Muscle of back (tissue), 11 donors: ENCODE measurements around the gene GPR39. TPM values are rescaled to one million over a fixed set of nuclear protein-coding genes. Genes with fewer than 3 reads are reported as not detected.

Experiments
- DNase-seq, 3 donors: peaks; one replicate each; pipeline versions ENCODE4 v3.0.0 to v3.0.0-alpha.2; 2013
- polyA plus RNA-seq, 10 donors: library from polyadenylated mRNA; unstranded; fragments of 120-200 nt; gene quantifications; one replicate each; pipeline ENCODE4 v1.2.1, GENCODE V29; 2013; ENCODE audit not compliant: insufficient read length in 10 of 10

The GPR39 gene
- polyA plus RNA-seq, 10 donors: 0.08 to 0.27 (median 0.16) TPM; not detected in 1

DNA sequence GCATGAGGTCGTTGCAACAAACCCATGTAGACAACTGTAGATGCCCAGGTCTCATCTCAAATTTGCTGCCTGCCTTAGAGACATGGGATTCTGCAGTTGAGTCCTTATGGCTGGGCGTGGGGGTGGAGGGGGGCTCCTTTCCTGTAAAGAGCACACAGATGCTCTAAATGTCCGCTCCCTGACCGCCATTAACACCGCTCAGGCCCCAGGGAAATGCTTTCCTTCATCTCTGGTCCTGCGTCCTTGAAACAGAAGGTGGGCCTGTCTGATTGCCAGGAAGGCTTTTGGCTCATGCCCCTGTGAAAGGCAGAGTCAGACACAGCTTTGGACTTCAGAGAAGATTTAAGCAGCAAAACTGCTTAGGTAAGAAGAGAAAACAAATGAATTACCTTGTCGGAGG, 25.7 kb downstream of the GPR39 start:
- no peak for DNase-seq

- DNase-seq: no peak
Observed at GRCh38 chr2:132443106-132443505, 26.5 kb downstream of the GPR39 start.

- no peak for DNase-seq
Observed at GRCh38 chr2:132446444-132446843, 29.8 kb downstream of the GPR39 start.

- no peak for DNase-seq
Observed at GRCh38 chr2:132448331-132448730, 31.7 kb downstream of the GPR39 start.

DNA sequence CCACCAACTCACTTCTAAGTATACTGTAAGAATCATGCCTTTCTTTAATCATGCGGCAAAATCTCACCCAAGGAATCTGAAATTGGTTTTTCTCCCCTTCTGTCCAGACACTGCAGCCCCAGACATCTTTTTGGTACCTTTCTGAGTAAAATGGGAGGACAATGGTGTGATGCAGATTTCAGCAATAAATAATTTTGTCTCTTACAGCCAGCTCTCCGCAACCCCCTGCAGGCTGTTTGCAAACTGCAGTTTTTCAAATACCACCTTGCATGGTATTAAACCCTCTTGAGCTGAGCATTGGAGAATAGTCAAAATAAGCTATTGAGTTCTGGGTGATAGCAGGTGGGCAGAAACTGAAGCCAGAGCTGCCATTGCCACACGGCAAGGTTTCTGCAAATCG, 32.2 kb downstream of the GPR39 start:
- DNase-seq: peak in 2 of 3 donors; percentile 2 to 12

- no peak for DNase-seq
Observed at GRCh38 chr2:132449868-132450267, 33.3 kb downstream of the GPR39 start.

GRCh38 chr2:132460781-132461180, 44.2 kb downstream of the GPR39 start:
- no peak for DNase-seq

- DNase-seq: no peak
Observed at GRCh38 chr2:132462236-132462635, 45.6 kb downstream of the GPR39 start.

DNA sequence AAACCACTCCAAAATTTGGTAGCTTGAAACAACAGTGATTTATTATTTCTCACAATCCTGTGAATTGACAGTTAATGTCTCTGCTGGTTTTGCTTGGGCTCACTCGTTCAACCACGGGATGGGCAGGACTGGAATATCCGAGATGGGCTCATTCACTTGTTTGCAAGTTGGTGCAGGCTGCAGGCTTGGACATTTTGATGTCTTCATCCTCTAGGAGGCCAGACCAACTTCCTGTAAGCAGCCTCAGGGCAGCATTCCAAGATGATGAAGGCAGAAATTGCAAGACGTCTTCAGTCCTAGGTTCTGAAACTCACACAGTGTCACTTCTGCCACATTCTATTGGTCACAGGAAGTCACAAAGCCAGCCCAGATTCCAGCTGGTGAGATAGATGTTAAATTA, 47.1 kb downstream of the GPR39 start:
- no peak for DNase-seq

- no peak for DNase-seq
Observed at GRCh38 chr2:132465917-132466316, 49.3 kb downstream of the GPR39 start.

DNA sequence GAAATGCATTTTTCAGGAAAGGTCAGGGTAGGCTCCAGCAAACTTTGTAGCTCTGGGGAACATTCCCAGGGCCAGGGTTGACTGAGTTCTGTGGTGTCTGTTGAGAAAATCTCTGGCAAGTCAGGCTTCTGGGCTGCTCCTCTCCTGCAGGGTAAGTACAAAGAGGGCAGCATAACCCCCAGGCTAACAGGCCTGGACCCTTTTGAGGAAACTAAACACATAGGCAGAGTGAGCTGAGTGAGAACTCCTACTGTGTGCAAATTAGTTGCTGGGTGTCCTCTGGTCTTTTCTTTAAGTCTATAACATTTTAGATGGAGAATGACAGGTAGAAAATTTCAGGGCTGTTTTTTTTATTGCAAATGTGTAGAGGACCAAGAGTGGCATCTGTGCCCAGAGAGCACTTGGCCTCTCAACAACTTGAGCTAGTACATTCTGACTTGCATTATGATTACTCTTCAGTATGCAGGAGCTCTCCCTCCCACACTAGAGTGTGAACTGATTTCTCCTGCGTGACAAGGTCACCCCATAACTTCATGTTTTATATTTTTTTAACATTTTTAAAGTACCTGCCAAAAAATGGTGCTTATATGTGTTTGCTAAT, 49.9 kb downstream of the GPR39 start:
- no peak for DNase-seq

DNA sequence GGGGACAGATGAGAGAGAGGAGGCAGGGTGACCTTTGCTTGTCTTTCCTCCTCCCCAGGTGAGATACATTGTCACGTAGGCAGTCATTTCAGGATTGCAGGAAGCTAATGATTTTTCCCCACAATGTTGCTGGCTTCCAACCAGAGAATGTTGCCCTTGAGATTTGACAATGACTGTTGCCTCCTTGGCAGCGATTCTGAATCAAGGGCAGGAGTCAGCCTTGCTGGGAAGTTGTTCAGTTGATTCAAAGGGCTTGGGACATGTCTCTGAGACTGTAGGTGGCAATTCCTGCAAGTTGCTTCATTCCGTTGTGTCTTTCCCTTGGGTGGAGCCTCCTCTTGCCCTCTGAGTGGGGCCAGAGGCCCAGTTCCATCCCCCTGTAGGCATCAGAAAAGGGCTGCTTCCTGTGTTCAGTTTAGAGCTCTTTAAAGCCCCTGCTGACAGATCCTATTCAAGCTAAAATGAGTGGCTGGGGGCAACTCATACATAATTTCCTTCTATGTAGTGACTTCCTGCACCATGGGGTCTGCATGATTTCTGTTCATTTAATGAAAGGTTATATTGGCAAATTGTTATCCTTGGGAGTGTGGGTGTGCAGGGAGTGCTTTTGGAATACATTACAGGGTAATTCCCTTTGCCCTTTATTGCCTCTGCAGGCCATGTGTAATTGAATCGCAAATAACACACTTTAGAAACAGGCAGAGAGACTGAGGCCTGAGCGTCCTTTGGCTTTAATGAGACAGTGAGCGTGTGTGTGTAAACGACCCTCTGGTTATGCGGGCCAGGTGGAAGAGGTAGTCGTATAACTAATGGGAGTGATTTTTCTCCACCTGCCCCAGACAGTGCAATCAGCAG, 52.4 kb downstream of the GPR39 start:
- no peak for DNase-seq

- no peak for DNase-seq
Observed at GRCh38 chr2:132470746-132471145, 54.1 kb downstream of the GPR39 start.

DNA sequence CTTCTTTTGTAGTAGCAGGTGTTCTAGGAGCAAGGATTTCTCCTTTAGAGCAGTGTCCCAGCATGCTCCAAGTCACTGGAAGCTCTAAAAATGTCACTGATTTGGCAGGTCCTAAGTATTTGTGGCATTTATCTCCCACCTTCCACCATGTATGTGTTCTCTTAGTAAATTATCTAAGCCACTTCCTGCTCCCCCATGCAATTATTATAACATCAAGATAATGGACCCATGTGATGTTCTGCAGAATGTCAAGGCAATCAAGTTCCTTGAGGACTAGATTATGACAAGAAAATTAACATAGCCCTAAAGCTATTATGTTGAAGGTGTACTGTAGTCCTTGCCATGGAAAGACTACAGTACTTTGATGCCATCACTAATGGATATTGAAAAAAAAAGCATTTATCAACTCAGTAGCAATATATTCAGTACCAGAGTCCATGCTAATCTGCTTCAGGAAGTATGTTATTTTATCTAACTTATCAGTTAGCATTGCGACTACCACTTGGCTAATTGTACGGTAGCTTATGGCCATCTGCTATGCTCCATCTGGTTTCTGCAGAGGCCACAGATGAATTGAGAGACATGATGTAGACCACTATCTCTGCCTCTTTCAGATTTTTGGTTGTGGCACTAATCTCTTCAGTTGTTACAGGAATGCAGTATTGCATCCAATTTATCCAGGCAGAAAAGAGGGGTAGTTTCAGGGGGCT, 56.7 kb downstream of the GPR39 start:
- DNase-seq: no peak

- DNase-seq: no peak
Observed at GRCh38 chr2:132475615-132476014, 59.0 kb downstream of the GPR39 start.

DNA sequence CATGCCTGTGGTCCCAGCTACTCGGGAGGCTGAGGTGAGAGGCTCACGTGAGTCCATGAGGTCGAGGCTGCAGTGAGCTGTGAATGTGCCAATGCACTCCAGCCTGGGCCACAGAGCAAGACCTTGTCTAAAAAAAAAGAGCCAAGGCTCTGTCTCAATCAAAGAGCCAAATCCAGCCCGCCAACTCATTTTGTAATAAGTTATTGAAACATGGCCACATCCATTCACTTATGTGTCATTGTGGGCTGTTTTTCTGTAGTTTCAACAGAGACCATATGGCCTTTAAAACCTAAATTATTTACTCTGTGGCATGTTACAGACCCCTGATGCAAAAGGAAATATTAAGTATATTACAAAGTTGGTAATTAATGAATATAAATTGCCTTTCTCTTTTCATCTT, 60.8 kb downstream of the GPR39 start:
- peak in 1 of 3 donors; percentile 4 for DNase-seq

GRCh38 chr2:132477962-132478361, 61.4 kb downstream of the GPR39 start:
- peak in 2 of 3 donors; percentile 29 to 74 for DNase-seq

- DNase-seq: peak in 1 of 3 donors; percentile 12
Observed at GRCh38 chr2:132478461-132479105, 62.0 kb downstream of the GPR39 start.

- no peak for DNase-seq
Observed at GRCh38 chr2:132479155-132479554, 62.5 kb downstream of the GPR39 start.

DNA sequence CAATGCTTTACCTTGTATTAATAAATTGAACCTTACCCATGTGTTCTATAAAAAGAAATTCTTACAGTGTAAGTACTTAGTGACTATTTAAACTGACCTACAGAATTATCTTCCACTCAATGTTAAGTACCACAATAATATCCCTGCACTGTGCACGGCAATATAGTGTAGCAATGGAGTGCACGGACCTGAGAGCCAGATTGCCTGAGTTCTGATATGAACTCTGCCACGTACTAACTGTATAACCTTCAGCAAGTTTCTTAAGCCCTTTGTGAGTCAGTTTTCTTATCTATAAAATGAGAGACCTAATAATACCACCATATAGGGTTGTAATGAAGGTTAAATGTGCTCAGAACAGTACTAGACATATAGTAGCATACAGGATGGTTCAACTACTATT, 66.2 kb downstream of the GPR39 start:
- no peak for DNase-seq

- DNase-seq: no peak
Observed at GRCh38 chr2:132484144-132484543, 67.5 kb downstream of the GPR39 start.

- no peak for DNase-seq
Observed at GRCh38 chr2:132488491-132488890, 71.9 kb downstream of the GPR39 start.
